GM18951 (cell line): Measurements from ENCODE around the gene ZNF398.

Source experiments
- POLR2A ChIP-seq: IDR thresholded peaks from 4 replicates; pipeline ENCODE4 v1.6.1; 2011; ENCODE audit warnings: mild to moderate bottlenecking; ENCODE audit not compliant: insufficient read length, insufficient read depth; ENCODE audit errors: extremely low read depth
- in situ Hi-C: fragments of 300-500 bp; cut with MboI; formaldehyde crosslinking; loops from one replicate; pipeline ENCODE4 v1.12.0; 2022; ENCODE audit warnings: low sequenced_read_pairs, mixed read lengths, inconsistent platforms; ENCODE audit not compliant: unreplicated experiment

ZNF398 gene, protein sequence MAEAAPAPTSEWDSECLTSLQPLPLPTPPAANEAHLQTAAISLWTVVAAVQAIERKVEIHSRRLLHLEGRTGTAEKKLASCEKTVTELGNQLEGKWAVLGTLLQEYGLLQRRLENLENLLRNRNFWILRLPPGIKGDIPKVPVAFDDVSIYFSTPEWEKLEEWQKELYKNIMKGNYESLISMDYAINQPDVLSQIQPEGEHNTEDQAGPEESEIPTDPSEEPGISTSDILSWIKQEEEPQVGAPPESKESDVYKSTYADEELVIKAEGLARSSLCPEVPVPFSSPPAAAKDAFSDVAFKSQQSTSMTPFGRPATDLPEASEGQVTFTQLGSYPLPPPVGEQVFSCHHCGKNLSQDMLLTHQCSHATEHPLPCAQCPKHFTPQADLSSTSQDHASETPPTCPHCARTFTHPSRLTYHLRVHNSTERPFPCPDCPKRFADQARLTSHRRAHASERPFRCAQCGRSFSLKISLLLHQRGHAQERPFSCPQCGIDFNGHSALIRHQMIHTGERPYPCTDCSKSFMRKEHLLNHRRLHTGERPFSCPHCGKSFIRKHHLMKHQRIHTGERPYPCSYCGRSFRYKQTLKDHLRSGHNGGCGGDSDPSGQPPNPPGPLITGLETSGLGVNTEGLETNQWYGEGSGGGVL

DNA sequence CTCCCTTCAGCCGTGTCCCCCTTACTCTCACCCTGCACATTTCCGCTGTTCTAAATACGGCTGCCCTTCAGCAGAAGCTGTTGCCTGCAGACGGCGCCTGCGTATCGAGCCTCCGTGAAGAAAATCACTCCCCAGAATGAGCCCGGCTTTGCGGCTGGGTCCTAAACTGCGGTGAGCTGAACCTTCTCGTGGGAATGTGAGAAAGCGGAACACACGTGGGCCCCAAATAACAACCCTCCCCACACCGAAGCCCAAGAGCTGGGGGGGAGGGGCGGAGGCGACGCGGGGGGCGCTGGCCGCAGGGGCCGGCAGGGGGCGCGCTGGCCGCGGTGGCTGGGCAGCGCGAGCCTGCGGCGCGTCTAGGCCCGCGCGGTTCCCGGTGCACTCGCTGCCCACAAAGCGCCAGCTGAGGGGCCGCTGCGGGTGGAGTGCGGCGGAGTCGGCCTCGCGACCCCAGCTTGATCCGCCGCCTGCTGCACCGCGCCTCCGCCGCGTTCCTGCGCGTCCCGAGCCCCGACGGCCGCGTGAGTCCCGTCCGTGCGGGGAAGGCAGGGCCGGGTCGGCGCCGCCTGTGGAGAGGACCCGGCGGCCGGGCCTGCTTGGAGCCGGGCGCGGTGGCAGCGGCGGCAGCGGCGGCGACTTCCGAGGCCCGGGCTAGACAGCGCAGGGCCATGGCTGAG lies at the start of gene ZNF398:
Gene ZNF398, plus strand, starts transcription at position 382 of the 680 bp plus-strand sequence. Its CDS starts 290 bp downstream, at position 672.
- TF ChIP-seq POLR2A: peak; percentile 74
- in situ Hi-C loops: no loop called here

DNA sequence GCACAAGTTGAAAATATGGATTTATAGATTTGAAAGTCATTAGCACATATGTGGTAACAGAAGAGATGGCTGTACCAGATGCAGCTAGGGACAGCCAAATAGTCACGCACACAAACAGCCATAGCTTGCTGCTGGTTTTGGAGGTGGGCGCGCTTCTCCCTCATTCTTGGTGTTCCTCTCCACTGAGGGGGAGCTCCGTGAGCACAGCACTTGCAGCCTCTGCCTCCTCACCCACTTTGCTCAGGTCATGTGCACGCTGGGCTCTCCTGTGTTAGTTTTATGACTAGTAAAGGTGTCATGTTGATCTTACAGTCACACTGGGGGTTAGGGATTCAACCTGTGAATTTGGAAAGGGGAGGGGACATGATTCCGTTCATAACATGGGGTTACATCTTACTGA lies 48.2 kb upstream of the ZNF398 start:
- TF ChIP-seq POLR2A: no peak
- in situ Hi-C loops: no loop called here

DNA sequence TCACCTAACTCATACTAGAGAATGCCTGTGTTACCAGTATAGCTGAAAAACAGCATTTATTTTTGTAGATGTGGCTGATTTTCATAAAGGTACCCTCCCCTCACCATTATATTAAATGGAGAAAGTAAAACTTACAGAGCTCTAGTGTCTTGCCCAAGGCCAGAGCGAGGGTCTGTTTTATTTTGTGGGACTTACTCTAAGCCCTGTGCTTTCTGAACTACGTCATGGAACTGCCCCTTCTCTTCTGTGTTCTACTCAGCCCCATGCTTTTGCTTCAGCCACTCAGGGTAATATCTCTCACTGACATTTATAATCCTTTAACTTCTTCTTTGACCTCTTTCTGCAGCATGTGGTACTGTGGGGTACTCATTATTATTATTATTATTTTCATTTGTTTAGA lies 46.4 kb upstream of the ZNF398 start:
- no peak for TF ChIP-seq POLR2A
- in situ Hi-C loops: no loop called here

DNA sequence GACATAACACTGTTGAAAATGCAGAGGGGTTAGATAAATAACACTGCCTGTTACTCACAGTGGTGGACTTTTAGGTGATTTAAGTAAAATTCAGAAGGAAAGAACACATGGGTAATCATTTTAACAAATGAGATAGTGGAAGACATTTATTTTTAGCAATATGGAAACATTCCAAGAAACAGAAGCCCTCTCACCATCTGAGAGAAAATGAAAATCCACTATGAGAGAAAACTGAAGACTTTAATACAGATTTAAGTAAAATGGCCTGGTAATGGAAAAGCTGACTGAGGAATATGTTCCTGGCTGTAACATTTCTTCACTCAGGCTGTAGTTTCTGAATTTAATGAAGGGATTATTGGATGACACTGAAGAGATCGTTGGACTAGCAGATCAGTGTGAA lies 44.6 kb upstream of the ZNF398 start:
- no peak for TF ChIP-seq POLR2A
- in situ Hi-C loops: no loop called here

DNA sequence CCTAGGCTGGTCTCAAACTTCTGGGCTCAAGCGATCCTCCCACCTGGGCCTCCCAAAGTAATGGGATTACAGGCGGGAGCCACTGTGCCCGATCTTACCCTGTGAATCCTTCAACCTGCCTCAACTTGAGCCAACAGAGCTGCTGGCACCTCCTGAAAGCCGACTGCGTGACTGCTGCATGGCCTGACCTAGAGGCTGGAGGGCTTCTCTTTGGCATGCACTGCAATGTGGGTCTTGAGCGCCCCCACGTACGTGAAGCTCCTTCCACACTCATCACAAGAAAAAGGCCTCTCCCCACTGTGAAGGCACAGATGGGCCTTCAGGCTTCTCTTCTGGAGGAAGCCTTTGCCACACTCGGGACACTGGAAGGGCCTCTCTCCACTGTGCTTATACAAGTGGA lies 43.8 kb upstream of the ZNF398 start:
- TF ChIP-seq POLR2A: no peak
- in situ Hi-C loops: no loop called here

DNA sequence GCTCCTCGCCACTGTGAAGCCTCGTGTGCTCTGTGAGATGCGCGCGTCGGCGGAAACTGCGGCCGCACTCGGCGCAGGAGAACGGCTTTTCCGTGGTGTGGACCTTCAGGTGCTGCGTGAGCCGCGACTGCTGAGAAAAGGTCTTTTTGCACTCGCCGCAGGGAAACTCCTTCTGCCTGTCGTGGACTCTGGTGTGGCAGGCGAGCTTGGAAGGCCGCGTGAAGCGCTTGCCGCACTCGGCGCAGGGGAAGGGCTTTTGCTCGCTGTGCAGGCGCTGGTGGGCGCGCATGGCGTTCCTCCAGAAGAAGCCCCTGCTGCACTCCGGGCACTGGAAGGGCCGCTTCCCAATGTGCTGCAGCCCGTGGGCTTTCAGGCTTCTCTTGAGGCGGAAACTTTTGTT lies 43.0 kb upstream of the ZNF398 start:
- in situ Hi-C loops: no loop called here
- no peak for TF ChIP-seq POLR2A

DNA sequence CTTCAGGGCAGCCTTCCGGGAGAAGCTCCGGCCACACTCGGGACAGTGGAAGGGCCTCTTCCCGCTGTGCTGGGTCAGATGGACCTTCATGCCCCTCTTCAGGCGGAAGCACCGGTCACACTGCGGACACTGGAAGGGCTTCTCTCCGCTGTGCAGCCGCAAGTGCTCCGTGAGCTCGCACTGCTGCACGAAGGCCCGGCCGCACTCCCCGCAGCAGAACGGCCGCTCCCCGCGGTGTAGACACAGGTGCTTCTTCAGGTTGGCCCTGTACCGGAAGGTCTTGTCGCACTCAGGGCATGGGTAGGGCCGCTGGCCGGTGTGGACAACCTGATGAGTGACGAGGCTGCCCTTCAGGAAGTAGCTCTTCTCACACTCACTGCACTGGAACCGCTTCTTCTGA lies 42.5 kb upstream of the ZNF398 start:
- TF ChIP-seq POLR2A: no peak
- in situ Hi-C loops: no loop called here

DNA sequence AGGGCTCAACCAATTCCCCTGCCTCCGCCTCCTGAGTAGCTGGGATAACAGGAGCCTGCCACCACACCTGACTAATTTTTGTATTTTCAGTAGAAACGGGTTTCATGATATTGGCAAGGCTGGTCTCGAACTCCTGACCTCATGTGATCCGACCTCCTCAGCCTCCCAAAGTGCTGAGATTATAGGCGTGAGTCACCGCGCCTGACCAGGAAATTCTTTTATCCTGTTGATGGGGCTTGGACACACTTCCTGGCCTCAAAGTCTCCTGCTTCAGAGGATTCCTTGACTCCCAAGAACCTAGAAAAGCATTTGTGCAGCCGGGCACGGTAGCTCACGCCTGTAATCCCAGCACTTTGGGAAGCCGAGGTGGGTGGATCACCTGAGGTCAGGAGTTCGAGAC lies 37.3 kb upstream of the ZNF398 start:
- no peak for TF ChIP-seq POLR2A
- in situ Hi-C loops: no loop called here

DNA sequence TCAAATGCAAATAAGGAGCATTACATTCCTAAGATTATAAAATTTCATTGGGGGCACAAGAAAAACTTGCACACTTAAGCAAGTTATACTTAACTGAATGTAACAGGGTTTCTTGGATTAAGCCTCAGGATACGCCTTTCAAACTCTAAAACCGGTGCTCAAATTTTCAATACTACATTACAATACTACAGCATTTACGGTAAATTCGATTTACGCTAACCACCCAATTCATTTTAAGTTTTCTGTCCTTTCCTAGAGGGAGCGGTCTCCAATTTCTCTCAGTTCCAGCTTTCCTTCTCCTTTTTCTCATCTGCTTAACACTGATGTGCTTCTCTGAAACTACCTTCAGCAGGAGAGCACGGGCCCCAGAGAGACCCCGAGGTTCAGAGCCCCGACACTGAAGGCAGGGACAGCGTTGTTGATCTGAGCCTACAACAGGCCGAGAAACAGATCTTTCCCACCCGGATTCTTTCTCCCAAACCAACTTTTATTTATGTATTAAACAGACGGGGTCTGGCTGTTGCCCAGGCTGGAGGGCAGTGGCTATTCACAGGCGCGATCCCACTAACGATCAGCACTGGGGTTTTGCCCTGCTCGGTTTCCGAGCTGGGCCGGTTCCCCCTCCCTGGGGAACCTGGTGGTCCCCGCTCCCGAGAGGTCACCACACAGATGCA lies 21.9 kb upstream of the ZNF398 start:
- in situ Hi-C loops: no loop called here
- no peak for TF ChIP-seq POLR2A

DNA sequence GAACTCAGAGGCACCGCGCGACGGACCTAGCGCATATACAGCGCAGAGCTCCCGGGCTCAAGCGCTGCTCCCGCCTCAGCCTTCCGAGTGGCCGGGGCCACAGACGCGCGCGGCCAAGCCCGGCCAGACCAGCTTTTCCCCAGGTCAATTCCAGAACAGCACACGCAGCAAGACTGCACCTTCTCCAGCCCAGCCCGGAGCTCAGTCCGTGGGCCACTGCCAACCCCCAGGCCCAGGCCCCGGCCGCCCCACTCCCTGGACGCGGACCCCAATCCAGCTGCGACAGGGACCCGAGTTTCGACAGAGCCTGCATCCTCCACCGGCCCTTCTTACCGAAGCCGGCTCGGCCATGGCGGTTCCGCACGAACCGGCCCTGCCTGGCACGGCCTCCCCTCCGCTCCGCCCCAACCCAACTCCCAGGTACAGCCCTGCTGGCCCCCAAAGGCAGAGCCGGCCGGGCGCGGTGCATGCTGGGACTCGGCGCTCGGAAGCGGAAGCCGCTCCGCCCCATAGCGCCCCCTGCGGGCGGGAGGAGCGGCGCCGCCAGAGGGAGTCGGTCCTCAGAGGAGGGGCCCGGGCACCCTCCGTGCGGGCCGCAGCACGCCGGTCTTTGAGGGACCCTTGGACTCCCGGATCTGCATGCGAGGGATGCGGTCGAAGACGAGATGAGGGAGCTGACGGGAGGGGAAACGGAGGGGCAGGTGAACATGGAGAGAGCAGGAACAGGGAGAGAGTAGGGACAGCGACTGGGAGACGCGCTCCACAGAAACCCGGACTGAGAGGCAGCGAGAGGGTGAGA lies 21.2 kb upstream of the ZNF398 start, which contains the start of gene ZNF425:
Gene ZNF425, minus strand, starts transcription at position 462 of the 799 bp plus-strand sequence. Its CDS starts 111 bp downstream, at position 351.
- peak; percentile 98 for TF ChIP-seq POLR2A
- in situ Hi-C loops: no loop called here

DNA sequence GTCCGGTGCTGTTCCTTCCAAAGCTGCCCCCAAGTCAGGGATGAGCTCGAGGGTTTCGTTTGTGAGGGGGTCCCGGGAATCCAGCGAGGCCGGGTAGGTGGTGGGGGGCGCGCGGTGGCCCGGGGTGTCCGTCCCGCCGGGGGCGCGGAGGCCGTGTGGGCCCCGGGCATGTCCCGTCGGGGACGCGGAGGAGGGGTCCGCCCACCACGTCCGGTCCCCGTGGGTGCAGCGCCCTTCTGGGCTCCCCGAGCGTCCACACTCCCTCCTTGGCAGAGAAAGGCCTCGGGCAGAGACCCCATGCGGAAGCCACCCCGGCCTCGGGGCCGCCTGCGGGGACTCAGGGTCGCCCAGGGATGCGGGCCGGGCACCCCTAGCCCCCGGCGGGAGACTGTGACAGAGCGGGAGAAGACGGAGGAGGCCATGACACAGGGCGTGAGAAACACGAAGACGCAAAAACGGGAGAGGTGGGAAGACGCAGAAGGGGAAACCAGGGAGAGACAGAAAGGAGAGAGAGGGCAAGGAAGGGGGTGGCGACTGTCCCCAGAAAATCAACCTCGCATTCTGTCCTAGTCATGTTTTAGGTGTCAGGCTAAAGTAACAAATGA lies 20.5 kb upstream of the ZNF398 start:
- in situ Hi-C loops: no loop called here
- no peak for TF ChIP-seq POLR2A
